ENCODE results near the gene TERT. TPM values are rescaled to one million over a fixed set of nuclear protein-coding genes. Genes with fewer than 3 reads are reported as not detected.

Gene TERT
- total and polyA plus RNA-seq, 2 experiments from 2014 or later = 0.08 TPM; not detected in 1

DNA sequence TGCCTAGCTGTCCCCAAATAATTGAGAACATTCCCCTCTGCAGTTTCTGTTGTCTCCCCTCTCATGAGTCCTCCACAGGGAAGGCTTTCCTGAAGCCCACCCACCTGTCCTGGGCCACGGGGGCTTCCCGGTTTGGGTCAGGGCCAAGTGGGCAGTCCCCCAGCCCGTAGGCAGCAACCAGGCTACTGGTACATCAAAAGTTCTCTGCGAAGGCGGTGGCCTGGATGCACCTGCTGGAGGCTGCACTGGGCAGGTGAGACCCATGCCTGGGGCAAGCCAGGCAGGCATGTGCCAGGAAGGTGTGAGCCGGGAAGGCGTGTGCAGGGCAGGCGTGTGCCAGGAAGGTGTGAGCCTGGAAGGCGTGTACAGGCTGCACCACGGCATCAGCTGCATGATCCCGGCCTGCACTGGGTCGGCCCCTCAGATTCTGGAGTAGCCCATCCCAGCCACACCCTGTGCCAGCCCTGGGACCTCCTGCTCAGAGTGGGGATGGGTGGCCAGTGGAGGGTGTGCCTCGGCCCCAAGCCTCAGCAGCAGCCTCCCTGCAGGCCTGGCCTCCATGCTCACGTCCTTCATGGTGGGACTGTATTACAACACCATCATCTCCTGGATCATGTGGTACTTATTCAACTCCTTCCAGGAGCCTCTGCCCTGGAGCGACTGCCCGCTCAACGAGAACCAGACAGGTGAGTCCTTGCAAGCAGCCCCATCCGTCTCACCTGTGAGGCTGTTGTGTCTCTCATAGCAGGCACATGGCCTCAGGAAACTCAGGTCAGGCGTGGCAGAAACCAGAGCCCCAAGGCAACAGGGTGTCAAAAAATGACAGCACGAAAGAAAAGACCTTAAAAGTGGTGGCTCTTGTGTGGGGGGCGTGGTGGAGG, 84.7 kb downstream of the TERT start:
- Histone ChIP-seq H3K4me3 (no peak overlapping the region), H3K36me3 (replicated peaks; ENCODE audit: insufficient read depth, low read depth) (no peaks in the 10 kb centered on the region), H3K4me2 (no peak overlapping the region), H3K9me3 (ENCODE audit: low read depth) (no peaks in the 10 kb centered on the region), H3K27ac (peak overlapping the region; percentile 34), H3K4me1 (ENCODE audit: insufficient read depth) (no peaks in the 10 kb centered on the region), H2AFZ (no peak overlapping the region), H3K27me3 (no peaks in the 10 kb centered on the region), H3K9me2 (replicated peaks; ENCODE audit: insufficient read depth) (no peaks in the 10 kb centered on the region), H3K79me2 (no peaks in the 10 kb centered on the region), H4K20me1 (ENCODE audit: insufficient read depth, poor library complexity, severe bottlenecking) (no peaks in the 10 kb centered on the region)
- WGBS (ENCODE audit: low lambda C conversion rate, missing lambda C conversion rate) = 80% methylated on average over 20 of the region's 21 CpGs
- no peak for DNase-seq (ENCODE audit: low spot score)
- no peak for TF ChIP-seq EZH2phosphoT487 (IDR thresholded peaks at IDR 0.05; ENCODE audit: low read depth, severe bottlenecking, unreplicated experiment)
- TF ChIP-seq, protein P1, sequence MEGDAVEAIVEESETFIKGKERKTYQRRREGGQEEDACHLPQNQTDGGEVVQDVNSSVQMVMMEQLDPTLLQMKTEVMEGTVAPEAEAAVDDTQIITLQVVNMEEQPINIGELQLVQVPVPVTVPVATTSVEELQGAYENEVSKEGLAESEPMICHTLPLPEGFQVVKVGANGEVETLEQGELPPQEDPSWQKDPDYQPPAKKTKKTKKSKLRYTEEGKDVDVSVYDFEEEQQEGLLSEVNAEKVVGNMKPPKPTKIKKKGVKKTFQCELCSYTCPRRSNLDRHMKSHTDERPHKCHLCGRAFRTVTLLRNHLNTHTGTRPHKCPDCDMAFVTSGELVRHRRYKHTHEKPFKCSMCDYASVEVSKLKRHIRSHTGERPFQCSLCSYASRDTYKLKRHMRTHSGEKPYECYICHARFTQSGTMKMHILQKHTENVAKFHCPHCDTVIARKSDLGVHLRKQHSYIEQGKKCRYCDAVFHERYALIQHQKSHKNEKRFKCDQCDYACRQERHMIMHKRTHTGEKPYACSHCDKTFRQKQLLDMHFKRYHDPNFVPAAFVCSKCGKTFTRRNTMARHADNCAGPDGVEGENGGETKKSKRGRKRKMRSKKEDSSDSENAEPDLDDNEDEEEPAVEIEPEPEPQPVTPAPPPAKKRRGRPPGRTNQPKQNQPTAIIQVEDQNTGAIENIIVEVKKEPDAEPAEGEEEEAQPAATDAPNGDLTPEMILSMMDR (IDR thresholded peaks at IDR 0.05; ENCODE audit: poor library complexity) = no peak

DNA sequence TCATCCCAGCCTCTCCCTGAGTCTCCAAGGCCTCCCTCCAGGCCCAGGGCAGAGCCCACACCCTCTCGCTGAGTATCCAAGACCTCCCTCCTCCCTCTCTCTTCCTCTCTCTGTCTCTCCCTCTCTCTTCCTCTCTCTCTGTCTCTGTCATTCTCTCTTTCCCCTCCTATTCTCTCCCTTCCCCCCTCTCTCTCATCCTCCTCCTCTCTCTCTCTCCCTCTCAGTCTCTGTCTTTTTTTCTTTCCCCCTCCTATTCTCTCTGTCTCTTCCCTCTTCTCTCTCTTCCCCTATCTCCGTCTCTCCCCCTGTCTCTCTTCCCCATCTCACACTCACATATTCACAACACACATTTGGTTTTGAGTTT, 85.4 kb downstream of the TERT start:
- Histone ChIP-seq H3K27ac (peak overlapping the region; percentile 34), H3K36me3 (replicated peaks; ENCODE audit: insufficient read depth, low read depth) (no peaks in the 10 kb centered on the region), H3K4me2 (no peak overlapping the region), H3K9me3 (ENCODE audit: low read depth) (no peaks in the 10 kb centered on the region), H3K4me1 (ENCODE audit: insufficient read depth) (peaks cover 1% of the 10 kb centered on the region), H3K79me2 (no peaks in the 10 kb centered on the region), H4K20me1 (ENCODE audit: insufficient read depth, poor library complexity, severe bottlenecking) (no peaks in the 10 kb centered on the region), H3K9me2 (replicated peaks; ENCODE audit: insufficient read depth) (no peaks in the 10 kb centered on the region), H3K27me3 (no peaks in the 10 kb centered on the region), H2AFZ (no peak overlapping the region), H3K4me3 (no peak overlapping the region)
- no peak for DNase-seq (ENCODE audit: low spot score)
- TF ChIP-seq EZH2phosphoT487 (IDR thresholded peaks at IDR 0.05; ENCODE audit: low read depth, severe bottlenecking, unreplicated experiment) (no peak), EZH2 (IDR thresholded peaks at IDR 0.05; ENCODE audit: borderline replicate concordance) (no peak)
- TF ChIP-seq, protein P1 (IDR thresholded peaks at IDR 0.05; ENCODE audit: poor library complexity) = no peak
- 65% methylated on average over 2 of the region's 2 CpGs for WGBS (ENCODE audit: low lambda C conversion rate, missing lambda C conversion rate)

DNA sequence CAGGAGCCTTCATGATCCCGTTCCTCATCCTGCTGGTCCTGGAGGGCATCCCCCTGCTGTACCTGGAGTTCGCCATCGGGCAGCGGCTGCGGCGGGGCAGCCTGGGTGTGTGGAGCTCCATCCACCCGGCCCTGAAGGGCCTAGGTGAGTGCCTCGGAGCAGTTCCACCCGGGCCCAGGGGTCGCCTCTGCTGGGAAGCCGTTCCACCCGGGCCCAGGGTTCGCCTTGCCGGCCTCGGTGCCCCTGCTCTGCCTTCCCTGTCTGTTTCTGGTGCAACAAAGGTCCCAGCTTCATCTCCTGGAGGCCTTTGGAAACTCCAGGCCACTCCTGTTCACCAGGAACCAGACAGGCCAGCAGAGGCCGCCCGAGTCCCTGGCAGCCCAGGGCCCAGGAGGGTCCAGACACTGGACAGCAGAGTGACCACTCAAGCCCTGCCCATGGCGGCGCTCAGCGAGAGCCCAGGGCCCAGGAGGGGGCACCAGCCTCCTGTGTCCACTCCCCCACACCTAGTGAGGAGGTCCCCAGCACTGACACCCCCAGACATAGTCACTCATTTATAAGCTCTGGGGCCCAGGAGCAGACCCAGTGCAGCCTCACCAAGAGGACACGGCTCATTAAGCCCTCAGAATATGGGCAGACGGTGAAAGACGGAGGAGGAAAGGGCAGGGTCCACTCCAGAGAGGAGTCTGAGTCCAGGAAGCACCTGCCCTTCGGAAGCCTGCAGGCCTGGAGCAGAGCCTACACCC, 86.0 kb downstream of the TERT start:
- Histone ChIP-seq H3K79me2 (no peaks in the 10 kb centered on the region), H3K4me3 (no peak overlapping the region), H3K27ac (peak overlapping the region; percentile 48), H3K9me2 (replicated peaks; ENCODE audit: insufficient read depth) (no peaks in the 10 kb centered on the region), H3K27me3 (no peaks in the 10 kb centered on the region), H3K4me2 (no peak overlapping the region), H2AFZ (no peak overlapping the region), H3K36me3 (replicated peaks; ENCODE audit: insufficient read depth, low read depth) (no peaks in the 10 kb centered on the region), H4K20me1 (ENCODE audit: insufficient read depth, poor library complexity, severe bottlenecking) (no peaks in the 10 kb centered on the region), H3K4me1 (ENCODE audit: insufficient read depth) (peaks cover 6% of the 10 kb centered on the region), H3K9me3 (ENCODE audit: low read depth) (no peaks in the 10 kb centered on the region)
- WGBS (ENCODE audit: low lambda C conversion rate, missing lambda C conversion rate) = 85% methylated on average over 23 of the region's 24 CpGs
- no peak for TF ChIP-seq EZH2 (IDR thresholded peaks at IDR 0.05; ENCODE audit: borderline replicate concordance)
- TF ChIP-seq, protein P1 (IDR thresholded peaks at IDR 0.05; ENCODE audit: poor library complexity) = peak; percentile 23
- peak; percentile 60 for DNase-seq (ENCODE audit: low spot score)

All from hepatocyte (in vitro differentiated cells).